Brain microvascular endothelial cell (primary cell): ENCODE data around the gene STOML2.
A peak's percentile ranks its signal among the peaks of the same experiment; 100 is the strongest.

Source experiments
- DNase-seq: peaks from one replicate; pipeline ENCODE4 v3.0.0-alpha.2; 2020
- H3K27ac ChIP-seq: fragments of 250-450 bp; sonication (Bioruptor Pico); 2 replicates; pipeline ENCODE4 v1.5.1; 2020; ENCODE audit warnings: mild to moderate bottlenecking, moderate library complexity
- H3K27me3 ChIP-seq: fragments of 250-450 bp; sonication (Bioruptor Pico); replicated peaks from 2 replicates; pipeline ENCODE4 v1.5.1; 2020; ENCODE audit warnings: mild to moderate bottlenecking
- H3K36me3 ChIP-seq: fragments of 250-450 bp; sonication (Bioruptor Pico); replicated peaks from 2 replicates; pipeline ENCODE4 v1.5.1; 2020; ENCODE audit warnings: mild to moderate bottlenecking
- H3K4me3 ChIP-seq: 2 replicates; pipeline ENCODE4 v1.5.1; 2011; ENCODE audit warnings: low read depth, mild to moderate bottlenecking, control low read depth, low read length, moderate library complexity
- in situ Hi-C: cut with HindIII; loops from 2 replicates; pipeline ENCODE4 v1.10.0; 2017; ENCODE audit warnings: low sequenced_read_pairs, low pct_ligation_motif_present
- TF ChIP-seq, protein P1 (sequence below): IDR thresholded peaks from 2 replicates; pipeline ENCODE4 v1.5.1; 2011; ENCODE audit warnings: low read depth, mild to moderate bottlenecking, moderate library complexity, low read length, control low read depth, inconsistent platforms; ENCODE audit errors: missing control alignments

The STOML2 gene

DNA sequence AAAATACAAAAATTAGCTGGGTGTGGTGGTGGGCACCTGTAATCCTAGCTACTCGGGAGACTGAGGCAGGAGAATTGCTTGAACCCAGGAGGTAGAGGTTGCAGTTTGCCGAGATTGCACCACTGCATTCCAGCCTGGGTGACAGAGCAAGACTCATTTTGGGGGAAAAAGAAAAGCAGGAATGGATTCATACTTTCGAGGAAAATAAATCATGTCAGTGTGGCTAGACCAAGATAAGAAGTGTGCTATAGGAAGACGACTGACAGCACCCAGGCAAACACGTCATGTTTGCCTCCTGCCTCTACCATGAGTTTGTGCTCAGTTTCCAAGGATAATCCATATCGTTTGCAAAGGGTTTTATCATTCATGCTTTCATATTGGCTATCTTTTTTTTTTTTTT is 32.0 kb upstream of the STOML2 start:
- DNase-seq: no peak
- H3K27ac ChIP-seq: no peak overlapping the region
- H3K27me3 ChIP-seq: no peaks in the 10 kb centered on the region
- no peaks in the 10 kb centered on the region for H3K36me3 ChIP-seq
- TF ChIP-seq, protein P1, sequence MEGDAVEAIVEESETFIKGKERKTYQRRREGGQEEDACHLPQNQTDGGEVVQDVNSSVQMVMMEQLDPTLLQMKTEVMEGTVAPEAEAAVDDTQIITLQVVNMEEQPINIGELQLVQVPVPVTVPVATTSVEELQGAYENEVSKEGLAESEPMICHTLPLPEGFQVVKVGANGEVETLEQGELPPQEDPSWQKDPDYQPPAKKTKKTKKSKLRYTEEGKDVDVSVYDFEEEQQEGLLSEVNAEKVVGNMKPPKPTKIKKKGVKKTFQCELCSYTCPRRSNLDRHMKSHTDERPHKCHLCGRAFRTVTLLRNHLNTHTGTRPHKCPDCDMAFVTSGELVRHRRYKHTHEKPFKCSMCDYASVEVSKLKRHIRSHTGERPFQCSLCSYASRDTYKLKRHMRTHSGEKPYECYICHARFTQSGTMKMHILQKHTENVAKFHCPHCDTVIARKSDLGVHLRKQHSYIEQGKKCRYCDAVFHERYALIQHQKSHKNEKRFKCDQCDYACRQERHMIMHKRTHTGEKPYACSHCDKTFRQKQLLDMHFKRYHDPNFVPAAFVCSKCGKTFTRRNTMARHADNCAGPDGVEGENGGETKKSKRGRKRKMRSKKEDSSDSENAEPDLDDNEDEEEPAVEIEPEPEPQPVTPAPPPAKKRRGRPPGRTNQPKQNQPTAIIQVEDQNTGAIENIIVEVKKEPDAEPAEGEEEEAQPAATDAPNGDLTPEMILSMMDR: no peak
- H3K4me3 ChIP-seq: no peak overlapping the region
- in situ Hi-C loops: no loop called here

GRCh38 chr9:35116898-35117551 is 14.1 kb upstream of the STOML2 start:
- H3K27ac ChIP-seq: no peak overlapping the region
- peak overlapping the region; percentile 94 for H3K4me3 ChIP-seq
- H3K36me3 ChIP-seq: no peaks in the 10 kb centered on the region
- H3K27me3 ChIP-seq: no peaks in the 10 kb centered on the region
- in situ Hi-C loops: no loop called here
- DNase-seq: peak; percentile 90
- TF ChIP-seq, protein P1: peak; percentile 97

DNA sequence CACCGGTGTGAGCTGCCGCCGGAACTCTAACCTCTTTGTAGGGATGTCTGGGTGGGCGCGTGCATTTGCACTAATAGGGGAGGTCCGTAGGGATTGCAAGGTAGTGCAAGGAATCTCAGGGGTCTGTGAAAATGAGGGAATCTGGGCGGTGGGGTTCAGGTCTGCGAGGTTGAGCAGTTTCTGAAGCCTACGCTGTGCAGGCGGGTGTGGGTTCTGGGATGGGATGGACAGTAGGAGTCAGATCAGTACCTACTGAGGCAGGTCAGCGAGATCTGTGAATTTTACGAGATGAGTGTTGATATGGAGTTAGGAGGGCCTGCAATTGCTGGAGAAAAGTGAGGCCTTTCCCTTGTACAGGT is 13.6 kb upstream of the STOML2 start:
- TF ChIP-seq, protein P1: no peak
- H3K27me3 ChIP-seq: no peaks in the 10 kb centered on the region
- in situ Hi-C loops: no loop called here
- no peaks in the 10 kb centered on the region for H3K36me3 ChIP-seq
- DNase-seq: no peak
- H3K4me3 ChIP-seq: peak overlapping the region; percentile 94
- peak overlapping the region; percentile 38 for H3K27ac ChIP-seq

DNA sequence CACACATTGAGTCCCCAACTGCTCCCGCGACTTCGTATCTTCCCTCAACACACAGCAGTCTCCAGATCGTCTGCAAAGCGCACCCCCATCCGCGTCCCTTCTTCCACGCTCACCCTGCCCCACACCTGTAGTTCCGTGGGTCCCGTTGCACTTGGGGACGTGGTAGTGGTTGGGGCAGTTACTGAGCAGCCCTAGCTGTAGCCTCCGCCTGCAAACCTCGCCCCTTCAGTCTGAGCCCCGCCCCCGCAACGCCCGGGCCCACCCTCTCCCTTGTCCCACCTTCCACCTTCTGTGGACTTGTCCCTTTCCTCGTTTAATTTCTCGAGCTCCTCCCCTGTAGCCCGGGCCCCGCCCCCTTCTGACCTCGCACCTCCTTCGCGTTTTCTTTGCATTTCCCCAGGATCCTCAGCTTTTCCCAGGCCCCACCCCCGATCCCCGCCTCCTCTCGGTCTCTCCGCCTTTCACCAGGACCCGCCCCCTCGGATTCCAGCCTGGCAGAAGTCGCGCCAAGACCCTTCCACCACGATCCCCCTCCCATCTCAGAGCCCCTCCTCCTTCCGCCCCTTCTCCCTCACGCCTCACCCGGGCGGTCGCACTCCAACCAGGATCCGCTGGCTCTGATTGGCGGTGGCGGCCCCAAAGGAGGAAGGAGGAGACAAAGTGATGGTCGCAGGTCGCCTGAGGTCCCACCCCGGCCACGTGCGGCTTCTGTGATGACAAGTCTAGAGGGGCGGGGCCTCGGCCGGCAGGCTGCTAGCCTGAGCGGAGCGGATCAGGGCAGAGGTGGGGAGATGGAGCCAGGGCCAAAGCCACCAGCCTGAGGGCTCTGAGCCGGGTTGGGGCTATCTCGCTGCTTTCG is 13.0 kb upstream of the STOML2 start, which contains the start of gene ATOSB:
ATOSB (minus strand) TSS at position 183 of the 859 bp plus-strand sequence. CDS start 7,588 bp downstream, outside the sequence.
- in situ Hi-C loops: no loop called here
- Histone ChIP-seq H3K27ac (peak within 1 kb of the TSS; percentile 89), H3K36me3 (no peaks in the 10 kb centered on the region), H3K4me3 (peak within 1 kb of the TSS; percentile 94), H3K27me3 (no peaks in the 10 kb centered on the region)
- peak; percentile 98 for DNase-seq
- TF ChIP-seq, protein P1: no peak

- in situ Hi-C loops: no loop called here
- Histone ChIP-seq H3K4me3 (peak overlapping the region; percentile 94), H3K36me3 (no peaks in the 10 kb centered on the region), H3K27me3 (no peaks in the 10 kb centered on the region), H3K27ac (peak overlapping the region; percentile 89)
- DNase-seq: peak; percentile 28
- TF ChIP-seq, protein P1: no peak
These were observed 12.1 kb upstream of the STOML2 start for GRCh38 chr9:35114840-35115628.
